ENCODE measurements around the gene TSPAN13.
"Not testable (repeated sequence)": the region's sequence is repeated elsewhere in the genome, so short reads cannot be mapped to it uniquely, and the experiment has no call there.

Gene TSPAN13

GRCh38 chr7:16759840-16760239 lies 6.3 kb downstream of the TSPAN13 start:
- H3K27ac ChIP-seq (ENCODE audit: low read depth, low read length): no peak overlapping the region
- H3K9me3 ChIP-seq (ENCODE audit: low read length): no peaks in the 10 kb centered on the region
- H3K9ac ChIP-seq (ENCODE audit: low read length): no peak overlapping the region
- H3K4me1 ChIP-seq (ENCODE audit: insufficient read depth, low read length): no peaks in the 10 kb centered on the region
- H3K36me3 ChIP-seq (ENCODE audit: insufficient read depth, low read length): no peaks in the 10 kb centered on the region
- H3K27me3 ChIP-seq (ENCODE audit: control insufficient read depth in 1 of 2, insufficient read depth in 2 of 2, low read length in 2 of 2): no peaks in the 10 kb centered on the region
- H3K4me3 ChIP-seq (ENCODE audit: low read depth in 1 of 2, low read length in 2 of 2): no peak overlapping the region

GRCh38 chr7:16762177-16762576 lies 8.6 kb downstream of the TSPAN13 start:
- no peak overlapping the region for H3K9ac ChIP-seq (ENCODE audit: low read length)
- no peak overlapping the region for H3K27ac ChIP-seq (ENCODE audit: low read depth, low read length)
- no peaks in the 10 kb centered on the region for H3K36me3 ChIP-seq (ENCODE audit: insufficient read depth, low read length)
- no peaks in the 10 kb centered on the region for H3K4me1 ChIP-seq (ENCODE audit: insufficient read depth, low read length)
- H3K4me3 ChIP-seq (ENCODE audit: low read depth in 1 of 2, low read length in 2 of 2): no peak overlapping the region
- H3K9me3 ChIP-seq (ENCODE audit: low read length): no peaks in the 10 kb centered on the region
- H3K27me3 ChIP-seq (ENCODE audit: control insufficient read depth in 1 of 2, insufficient read depth in 2 of 2, low read length in 2 of 2): no peaks in the 10 kb centered on the region

- H3K36me3 ChIP-seq (ENCODE audit: insufficient read depth, low read length): no peaks in the 10 kb centered on the region
- H3K4me1 ChIP-seq (ENCODE audit: insufficient read depth, low read length): no peaks in the 10 kb centered on the region
- H3K4me3 ChIP-seq (ENCODE audit: low read depth in 1 of 2, low read length in 2 of 2): no peak overlapping the region
- no peaks in the 10 kb centered on the region for H3K27me3 ChIP-seq (ENCODE audit: control insufficient read depth in 1 of 2, insufficient read depth in 2 of 2, low read length in 2 of 2)
- H3K9ac ChIP-seq (ENCODE audit: low read length): no peak overlapping the region
- no peak overlapping the region for H3K27ac ChIP-seq (ENCODE audit: low read depth, low read length)
- no peaks in the 10 kb centered on the region for H3K9me3 ChIP-seq (ENCODE audit: low read length)
Measured at GRCh38 chr7:16764942-16765341, 11.4 kb downstream of the TSPAN13 start.

GRCh38 chr7:16765436-16765859 lies 11.9 kb downstream of the TSPAN13 start:
- no peaks in the 10 kb centered on the region for H3K27me3 ChIP-seq (ENCODE audit: control insufficient read depth in 1 of 2, insufficient read depth in 2 of 2, low read length in 2 of 2)
- no peak overlapping the region for H3K9ac ChIP-seq (ENCODE audit: low read length)
- no peak overlapping the region for H3K27ac ChIP-seq (ENCODE audit: low read depth, low read length)
- no peaks in the 10 kb centered on the region for H3K9me3 ChIP-seq (ENCODE audit: low read length)
- no peak overlapping the region for H3K4me3 ChIP-seq (ENCODE audit: low read depth in 1 of 2, low read length in 2 of 2)
- no peaks in the 10 kb centered on the region for H3K36me3 ChIP-seq (ENCODE audit: insufficient read depth, low read length)
- no peaks in the 10 kb centered on the region for H3K4me1 ChIP-seq (ENCODE audit: insufficient read depth, low read length)

- H3K4me3 ChIP-seq (ENCODE audit: low read depth in 1 of 2, low read length in 2 of 2); H3K9me3 ChIP-seq (ENCODE audit: low read length); H3K36me3 ChIP-seq (ENCODE audit: insufficient read depth, low read length); H3K27me3 ChIP-seq (ENCODE audit: control insufficient read depth in 1 of 2, insufficient read depth in 2 of 2, low read length in 2 of 2); H3K27ac ChIP-seq (ENCODE audit: low read depth, low read length); H3K4me1 ChIP-seq (ENCODE audit: insufficient read depth, low read length); H3K9ac ChIP-seq (ENCODE audit: low read length): not testable (repeated sequence)
Measured at GRCh38 chr7:16769994-16770393, 16.4 kb downstream of the TSPAN13 start.

- Histone ChIP-seq H3K9me3 (ENCODE audit: low read length) (no peaks in the 10 kb centered on the region), H3K36me3 (ENCODE audit: insufficient read depth, low read length) (no peaks in the 10 kb centered on the region), H3K9ac (ENCODE audit: low read length) (no peak overlapping the region), H3K27me3 (ENCODE audit: control insufficient read depth in 1 of 2, insufficient read depth in 2 of 2, low read length in 2 of 2) (no peaks in the 10 kb centered on the region), H3K4me1 (ENCODE audit: insufficient read depth, low read length) (no peaks in the 10 kb centered on the region), H3K4me3 (ENCODE audit: low read depth in 1 of 2, low read length in 2 of 2) (no peak overlapping the region), H3K27ac (ENCODE audit: low read depth, low read length) (no peak overlapping the region)
Measured at GRCh38 chr7:16770657-16771329, 17.2 kb downstream of the TSPAN13 start.

GRCh38 chr7:16773326-16773725 lies 19.8 kb downstream of the TSPAN13 start:
- no peak overlapping the region for H3K4me3 ChIP-seq (ENCODE audit: low read depth in 1 of 2, low read length in 2 of 2)
- H3K27me3 ChIP-seq (ENCODE audit: control insufficient read depth in 1 of 2, insufficient read depth in 2 of 2, low read length in 2 of 2): no peaks in the 10 kb centered on the region
- H3K9me3 ChIP-seq (ENCODE audit: low read length): no peaks in the 10 kb centered on the region
- no peak overlapping the region for H3K27ac ChIP-seq (ENCODE audit: low read depth, low read length)
- no peaks in the 10 kb centered on the region for H3K4me1 ChIP-seq (ENCODE audit: insufficient read depth, low read length)
- no peak overlapping the region for H3K9ac ChIP-seq (ENCODE audit: low read length)
- no peaks in the 10 kb centered on the region for H3K36me3 ChIP-seq (ENCODE audit: insufficient read depth, low read length)

GRCh38 chr7:16773884-16774283 lies 20.3 kb downstream of the TSPAN13 start:
- Histone ChIP-seq H3K4me3 (ENCODE audit: low read depth in 1 of 2, low read length in 2 of 2) (no peak overlapping the region), H3K4me1 (ENCODE audit: insufficient read depth, low read length) (no peaks in the 10 kb centered on the region), H3K9me3 (ENCODE audit: low read length) (no peaks in the 10 kb centered on the region), H3K27me3 (ENCODE audit: control insufficient read depth in 1 of 2, insufficient read depth in 2 of 2, low read length in 2 of 2) (no peaks in the 10 kb centered on the region), H3K36me3 (ENCODE audit: insufficient read depth, low read length) (no peaks in the 10 kb centered on the region), H3K27ac (ENCODE audit: low read depth, low read length) (no peak overlapping the region), H3K9ac (ENCODE audit: low read length) (no peak overlapping the region)

GRCh38 chr7:16774294-16774693 lies 20.7 kb downstream of the TSPAN13 start:
- Histone ChIP-seq H3K36me3 (ENCODE audit: insufficient read depth, low read length) (no peaks in the 10 kb centered on the region), H3K27me3 (ENCODE audit: control insufficient read depth in 1 of 2, insufficient read depth in 2 of 2, low read length in 2 of 2) (no peaks in the 10 kb centered on the region), H3K9me3 (ENCODE audit: low read length) (no peaks in the 10 kb centered on the region), H3K9ac (ENCODE audit: low read length) (no peak overlapping the region), H3K27ac (ENCODE audit: low read depth, low read length) (no peak overlapping the region), H3K4me1 (ENCODE audit: insufficient read depth, low read length) (no peaks in the 10 kb centered on the region), H3K4me3 (ENCODE audit: low read depth in 1 of 2, low read length in 2 of 2) (no peak overlapping the region)

GRCh38 chr7:16774986-16775385 lies 21.4 kb downstream of the TSPAN13 start:
- no peak overlapping the region for H3K27ac ChIP-seq (ENCODE audit: low read depth, low read length)
- no peaks in the 10 kb centered on the region for H3K36me3 ChIP-seq (ENCODE audit: insufficient read depth, low read length)
- no peaks in the 10 kb centered on the region for H3K9me3 ChIP-seq (ENCODE audit: low read length)
- no peak overlapping the region for H3K4me3 ChIP-seq (ENCODE audit: low read depth in 1 of 2, low read length in 2 of 2)
- no peaks in the 10 kb centered on the region for H3K4me1 ChIP-seq (ENCODE audit: insufficient read depth, low read length)
- H3K9ac ChIP-seq (ENCODE audit: low read length): no peak overlapping the region
- no peaks in the 10 kb centered on the region for H3K27me3 ChIP-seq (ENCODE audit: control insufficient read depth in 1 of 2, insufficient read depth in 2 of 2, low read length in 2 of 2)

- Histone ChIP-seq H3K27me3 (ENCODE audit: control insufficient read depth in 1 of 2, insufficient read depth in 2 of 2, low read length in 2 of 2) (no peaks in the 10 kb centered on the region), H3K4me1 (ENCODE audit: insufficient read depth, low read length) (no peaks in the 10 kb centered on the region), H3K27ac (ENCODE audit: low read depth, low read length) (no peak overlapping the region), H3K36me3 (ENCODE audit: insufficient read depth, low read length) (no peaks in the 10 kb centered on the region), H3K9me3 (ENCODE audit: low read length) (no peaks in the 10 kb centered on the region), H3K9ac (ENCODE audit: low read length) (no peak overlapping the region), H3K4me3 (ENCODE audit: low read depth in 1 of 2, low read length in 2 of 2) (no peak overlapping the region)
Measured at GRCh38 chr7:16776053-16776452, 22.5 kb downstream of the TSPAN13 start.

GRCh38 chr7:16778476-16778875 lies 24.9 kb downstream of the TSPAN13 start:
- H3K36me3 ChIP-seq (ENCODE audit: insufficient read depth, low read length): no peaks in the 10 kb centered on the region
- H3K9ac ChIP-seq (ENCODE audit: low read length): no peak overlapping the region
- no peaks in the 10 kb centered on the region for H3K27me3 ChIP-seq (ENCODE audit: control insufficient read depth in 1 of 2, insufficient read depth in 2 of 2, low read length in 2 of 2)
- H3K9me3 ChIP-seq (ENCODE audit: low read length): no peaks in the 10 kb centered on the region
- no peak overlapping the region for H3K27ac ChIP-seq (ENCODE audit: low read depth, low read length)
- no peak overlapping the region for H3K4me3 ChIP-seq (ENCODE audit: low read depth in 1 of 2, low read length in 2 of 2)
- H3K4me1 ChIP-seq (ENCODE audit: insufficient read depth, low read length): no peaks in the 10 kb centered on the region

Measured in muscle layer of colon (tissue), 2 donors.